PC-3 (cell line): ENCODE results near the gene THEMIS. TPM values are rescaled to one million over a fixed set of nuclear protein-coding genes. Genes with fewer than 3 reads are reported as not detected.
A peak's percentile ranks its signal among the peaks of the same experiment; 100 is the strongest.

Source experiments
- ATAC-seq: fragments of 200-7000 bp; cut with Tn5 transposase; 2 replicates; pipeline ENCODE4 v1.9.1; 2020; ENCODE audit warnings: mild to moderate bottlenecking, moderate library complexity
- BruUV-seq: library from RNA; stranded (reverse); fragments of 400-500 nt; replicated peaks from 2 replicates; lab custom pipeline; 2021; lab: Mats Ljungman, UMichigan
- CTCF ChIA-PET: fragments of 300-600 bp; sonication (Branson Sonifier 250); formaldehyde crosslinking; loops from one replicate; lab custom pipeline; 2022; ENCODE audit warnings: antibody characterized with exemption; lab: Charles Lee
- POLR2A ChIA-PET: fragments of 300-600 bp; sonication (Branson Sonifier 250); formaldehyde crosslinking; loops from one replicate; lab custom pipeline; 2022; ENCODE audit warnings: antibody characterized with exemption; ENCODE audit not compliant: unreplicated experiment; lab: Charles Lee
- DNase-seq: peaks from one replicate; pipeline ENCODE4 v3.0.0-alpha.2; 2015
- H2AFZ ChIP-seq: fragments of 300-600 bp; sonication (generic); 2 replicates; pipeline ENCODE4 v1.6.0; 2016; ENCODE audit warnings: antibody characterized with exemption, low read length
- H3F3A ChIP-seq: fragments of 300-600 bp; sonication (generic); one replicate; pipeline ENCODE4 v1.6.0; 2017; ENCODE audit warnings: antibody characterized with exemption, low read length, control low read depth, mild to moderate bottlenecking; ENCODE audit not compliant: unreplicated experiment
- H3K27ac ChIP-seq: fragments of 300-600 bp; sonication (generic); 2 replicates; pipeline ENCODE4 v1.5.1; 2016; ENCODE audit warnings: mild to moderate bottlenecking, low read length
- H3K27me3 ChIP-seq: fragments of 300-600 bp; sonication (generic); 2 replicates; pipeline ENCODE4 v1.6.1; 2016; ENCODE audit warnings: low read length, mixed read lengths
- H3K36me3 ChIP-seq: fragments of 300-600 bp; sonication (generic); 2 replicates; pipeline ENCODE4 v1.6.1; 2016; ENCODE audit warnings: low read depth, mixed run types, low read length, mixed read lengths
- H3K4me1 ChIP-seq: fragments of 300-600 bp; sonication (generic); 2 replicates; pipeline ENCODE4 v1.5.1; 2016; ENCODE audit warnings: low read length; ENCODE audit not compliant: insufficient read depth
- H3K4me2 ChIP-seq: fragments of 300-600 bp; sonication (generic); 2 replicates; pipeline ENCODE4 v1.6.0; 2016; ENCODE audit warnings: low read length
- H3K4me3 ChIP-seq: fragments of 300-600 bp; sonication (generic); 2 replicates; pipeline ENCODE4 v1.5.1; 2016; ENCODE audit warnings: mild to moderate bottlenecking, low read length, mixed read lengths
- H3K79me2 ChIP-seq: fragments of 300-600 bp; sonication (generic); 2 replicates; pipeline ENCODE4 v1.6.1; 2017; ENCODE audit warnings: low read length, mixed read lengths
- H3K9ac ChIP-seq: fragments of 300-600 bp; sonication (generic); 2 replicates; pipeline ENCODE4 v1.6.0; 2016; ENCODE audit warnings: mild to moderate bottlenecking, low read length
- H3K9me2 ChIP-seq: fragments of 300-600 bp; sonication (generic); replicated peaks from 2 replicates; pipeline ENCODE4 v1.6.1; 2016; ENCODE audit warnings: mixed run types, low read length, mixed read lengths
- H3K9me3 ChIP-seq: fragments of 300-600 bp; sonication (generic); 2 replicates; pipeline ENCODE4 v1.6.1; 2016; ENCODE audit warnings: low read length, mixed read lengths
- H4K20me1 ChIP-seq: fragments of 300-600 bp; sonication (generic); 2 replicates; pipeline ENCODE4 v1.6.1; 2016; ENCODE audit warnings: low read length, mixed read lengths
- EZH2 ChIP-seq: fragments of 300-600 bp; sonication (generic); IDR thresholded peaks from one replicate; pipeline ENCODE4 v1.6.1; 2017; ENCODE audit warnings: antibody characterized with exemption, mild to moderate bottlenecking, low read length; ENCODE audit not compliant: unreplicated experiment
- EZH2phosphoT487 ChIP-seq: fragments of 300-600 bp; sonication (generic); IDR thresholded peaks from 2 replicates; pipeline ENCODE4 v1.6.1; 2018; ENCODE audit warnings: mild to moderate bottlenecking, antibody characterized with exemption, low read length, borderline replicate concordance
- intact Hi-C: fragments of 100-400 bp; cut with micrococcal nuclease; formaldehyde crosslinking; loops from 2 replicates; pipeline ENCODE4 v1.9.0; 2023
- total RNA-seq: library from RNA; depleted of rRNA; stranded (reverse); fragments of >200 nt; gene quantifications from 2 replicates; pipeline ENCODE4 v1.2.3, GENCODE V29; 2014
- TF ChIP-seq, protein P1 (sequence below): fragments of 300-600 bp; sonication (generic); conservative IDR thresholded peaks from 2 replicates; pipeline ENCODE4 v1.5.1; 2017; ENCODE audit warnings: antibody characterized with exemption, low read depth, mild to moderate bottlenecking, low read length

The THEMIS gene
- total RNA-seq, 1 experiment from 2014 or later: not detected

DNA sequence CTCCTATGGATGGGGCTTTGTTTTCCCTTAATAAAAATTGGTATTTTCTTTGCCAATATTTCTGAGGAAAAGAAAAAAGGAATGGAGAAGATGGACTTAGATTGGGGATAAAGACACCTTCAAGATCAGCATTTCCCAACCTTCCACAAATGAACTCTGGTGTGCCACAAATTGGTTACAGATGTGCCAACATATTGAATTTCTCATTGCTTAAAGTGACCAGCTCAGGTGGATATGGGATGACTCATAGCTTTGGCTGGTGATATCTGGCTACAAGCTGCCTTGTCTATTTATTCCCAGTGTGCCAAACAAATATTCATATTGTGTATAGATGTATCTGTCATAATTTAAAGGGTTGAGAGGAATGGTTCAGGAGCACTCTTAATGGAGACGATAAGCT is 32.5 kb downstream of the THEMIS start:
- Histone ChIP-seq H3F3A (no peaks in the 10 kb centered on the region), H3K4me3 (no peak overlapping the region), H3K9me2 (no peaks in the 10 kb centered on the region), H3K27ac (no peak overlapping the region), H3K4me1 (no peaks in the 10 kb centered on the region), H3K9me3 (no peaks in the 10 kb centered on the region), H3K27me3 (no peaks in the 10 kb centered on the region), H3K4me2 (no peak overlapping the region), H3K36me3 (no peaks in the 10 kb centered on the region), H4K20me1 (no peaks in the 10 kb centered on the region), H2AFZ (no peak overlapping the region), H3K9ac (no peak overlapping the region), H3K79me2 (no peaks in the 10 kb centered on the region)
- intact Hi-C loops: no loop called here
- TF ChIP-seq EZH2 (no peak), EZH2phosphoT487 (no peak)
- TF ChIP-seq, protein P1, sequence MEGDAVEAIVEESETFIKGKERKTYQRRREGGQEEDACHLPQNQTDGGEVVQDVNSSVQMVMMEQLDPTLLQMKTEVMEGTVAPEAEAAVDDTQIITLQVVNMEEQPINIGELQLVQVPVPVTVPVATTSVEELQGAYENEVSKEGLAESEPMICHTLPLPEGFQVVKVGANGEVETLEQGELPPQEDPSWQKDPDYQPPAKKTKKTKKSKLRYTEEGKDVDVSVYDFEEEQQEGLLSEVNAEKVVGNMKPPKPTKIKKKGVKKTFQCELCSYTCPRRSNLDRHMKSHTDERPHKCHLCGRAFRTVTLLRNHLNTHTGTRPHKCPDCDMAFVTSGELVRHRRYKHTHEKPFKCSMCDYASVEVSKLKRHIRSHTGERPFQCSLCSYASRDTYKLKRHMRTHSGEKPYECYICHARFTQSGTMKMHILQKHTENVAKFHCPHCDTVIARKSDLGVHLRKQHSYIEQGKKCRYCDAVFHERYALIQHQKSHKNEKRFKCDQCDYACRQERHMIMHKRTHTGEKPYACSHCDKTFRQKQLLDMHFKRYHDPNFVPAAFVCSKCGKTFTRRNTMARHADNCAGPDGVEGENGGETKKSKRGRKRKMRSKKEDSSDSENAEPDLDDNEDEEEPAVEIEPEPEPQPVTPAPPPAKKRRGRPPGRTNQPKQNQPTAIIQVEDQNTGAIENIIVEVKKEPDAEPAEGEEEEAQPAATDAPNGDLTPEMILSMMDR: no peak
- ATAC-seq (no peak), DNase-seq (peak; percentile 33)
- ChIA-PET POLR2A (no interaction called here), CTCF (no interaction called here)
- BruUV-seq: no TSS peak

DNA sequence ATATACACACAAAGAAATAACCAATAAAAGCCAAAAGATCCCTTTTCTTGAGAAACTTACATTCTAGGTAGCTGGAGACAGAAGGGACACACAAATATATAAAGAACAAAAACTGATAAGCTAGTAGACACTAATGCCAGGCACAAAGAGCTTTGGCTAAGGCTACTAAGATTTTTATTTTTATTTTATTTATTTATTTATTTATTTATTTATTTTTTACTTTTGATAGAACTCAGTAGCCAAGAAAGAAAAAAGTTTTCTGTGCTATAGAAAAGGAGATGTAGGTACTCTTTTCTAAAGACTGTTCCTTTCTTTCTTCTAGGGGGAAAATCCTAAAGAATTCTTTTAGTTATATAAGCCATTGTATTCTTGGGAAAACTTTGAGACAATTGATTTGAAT is 34.1 kb downstream of the THEMIS start:
- no TSS peak for BruUV-seq
- TF ChIP-seq, protein P1: no peak
- TF ChIP-seq EZH2 (no peak), EZH2phosphoT487 (no peak)
- Histone ChIP-seq H3K4me2 (no peak overlapping the region), H3K4me1 (no peaks in the 10 kb centered on the region), H3K4me3 (no peak overlapping the region), H3K79me2 (no peaks in the 10 kb centered on the region), H3K27ac (no peak overlapping the region), H3K9me2 (no peaks in the 10 kb centered on the region), H3K9me3 (no peaks in the 10 kb centered on the region), H2AFZ (no peak overlapping the region), H4K20me1 (no peaks in the 10 kb centered on the region), H3F3A (no peaks in the 10 kb centered on the region), H3K36me3 (no peaks in the 10 kb centered on the region), H3K27me3 (no peaks in the 10 kb centered on the region), H3K9ac (no peak overlapping the region)
- POLR2A ChIA-PET: no interaction called here
- intact Hi-C loops: no loop called here
- ATAC-seq (no peak), DNase-seq (no peak)
- CTCF ChIA-PET: no interaction called here

DNA sequence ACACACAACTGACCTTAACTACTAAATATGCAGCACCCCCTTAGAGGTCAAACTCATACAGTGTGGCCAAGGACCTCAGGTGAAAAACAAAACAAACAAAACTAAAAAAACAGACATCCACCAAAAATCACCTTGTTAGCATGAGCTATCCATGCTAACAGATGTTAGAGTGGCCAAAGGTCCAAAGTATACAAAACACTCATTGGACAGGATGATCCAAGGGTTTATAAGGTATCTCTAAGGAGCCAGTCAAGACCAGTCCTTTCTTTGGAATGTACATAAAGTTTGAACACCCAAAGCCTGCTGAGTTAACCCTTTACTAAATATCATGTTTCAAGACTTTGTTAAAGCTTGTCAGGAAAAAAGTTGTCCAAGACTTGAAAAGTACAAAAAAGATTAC is 35.8 kb downstream of the THEMIS start:
- POLR2A ChIA-PET: no interaction called here
- BruUV-seq: no TSS peak
- CTCF ChIA-PET: no interaction called here

More for the DNA sequence above, 35.8 kb downstream of the THEMIS start:
- Histone ChIP-seq H2AFZ (no peak overlapping the region), H3K79me2 (no peaks in the 10 kb centered on the region), H3F3A (no peaks in the 10 kb centered on the region), H3K4me2 (no peak overlapping the region), H3K4me1 (peaks cover 4% of the 10 kb centered on the region; the same call in 1 of the 2 replicates), H3K9ac (no peak overlapping the region), H3K4me3 (no peak overlapping the region), H3K9me2 (no peaks in the 10 kb centered on the region), H3K27me3 (no peaks in the 10 kb centered on the region), H3K9me3 (no peaks in the 10 kb centered on the region), H4K20me1 (no peaks in the 10 kb centered on the region), H3K27ac (no peak overlapping the region), H3K36me3 (no peaks in the 10 kb centered on the region)
- TF ChIP-seq, protein P1: no peak
- TF ChIP-seq EZH2 (no peak), EZH2phosphoT487 (no peak)
- DNase-seq: no peak
- intact Hi-C loops: no loop called here
- no peak for ATAC-seq
